GM21737 (cell line): ENCODE data around the gene INO80D.
"Not testable (repeated sequence)": the region's sequence is repeated elsewhere in the genome, so short reads cannot be mapped to it uniquely, and the experiment has no call there.

Experiments used
- ATAC-seq: cut with Tn5 transposase; IDR thresholded peaks from one replicate; pipeline ENCODE4 v1.9.1; 2021; ENCODE audit warnings: mild to moderate bottlenecking, moderate library complexity; ENCODE audit not compliant: unreplicated experiment

The INO80D gene

DNA sequence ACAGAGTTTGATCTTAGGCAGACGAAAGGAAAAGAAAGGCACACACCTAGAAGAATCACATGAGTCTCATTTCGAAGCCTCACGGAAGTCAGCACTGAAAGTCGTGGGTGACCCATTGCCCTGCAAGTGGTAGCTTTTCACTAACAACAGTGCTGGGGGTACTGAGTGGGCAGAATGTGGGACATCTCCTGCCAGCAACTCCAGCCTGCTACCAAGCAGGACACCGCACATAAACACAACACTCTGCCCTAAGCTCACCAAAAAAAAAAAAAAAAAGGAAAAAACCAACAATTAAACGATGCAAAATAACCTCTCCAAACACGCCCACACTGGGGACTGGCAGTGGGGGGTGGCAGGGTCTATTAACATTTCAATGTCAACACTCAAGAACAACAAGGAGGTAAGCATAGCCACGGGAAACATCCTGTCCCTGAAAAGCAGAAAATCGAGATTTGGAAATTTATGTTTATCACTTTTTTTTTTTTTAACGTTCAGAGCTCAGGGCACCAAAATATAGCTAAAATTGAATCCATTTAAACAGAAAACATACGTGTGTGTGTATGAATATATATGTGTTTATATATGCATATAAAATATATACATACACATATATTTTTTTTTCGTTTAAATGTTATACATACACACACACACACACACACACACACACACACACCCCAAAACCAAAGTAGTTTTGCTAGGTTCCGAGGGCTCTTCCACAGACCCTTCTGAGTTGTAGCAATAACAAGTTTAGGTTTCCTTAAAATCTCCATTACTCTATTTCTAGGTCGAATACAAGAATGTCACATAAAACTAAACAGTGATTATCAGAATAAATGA lies 2.2 kb downstream of the INO80D start:
- no peak for ATAC-seq

GRCh38 chr2:206082298-206082843 lies 3.6 kb downstream of the INO80D start:
- no peak for ATAC-seq

GRCh38 chr2:206080927-206081326 lies 5.0 kb downstream of the INO80D start:
- no peak for ATAC-seq

DNA sequence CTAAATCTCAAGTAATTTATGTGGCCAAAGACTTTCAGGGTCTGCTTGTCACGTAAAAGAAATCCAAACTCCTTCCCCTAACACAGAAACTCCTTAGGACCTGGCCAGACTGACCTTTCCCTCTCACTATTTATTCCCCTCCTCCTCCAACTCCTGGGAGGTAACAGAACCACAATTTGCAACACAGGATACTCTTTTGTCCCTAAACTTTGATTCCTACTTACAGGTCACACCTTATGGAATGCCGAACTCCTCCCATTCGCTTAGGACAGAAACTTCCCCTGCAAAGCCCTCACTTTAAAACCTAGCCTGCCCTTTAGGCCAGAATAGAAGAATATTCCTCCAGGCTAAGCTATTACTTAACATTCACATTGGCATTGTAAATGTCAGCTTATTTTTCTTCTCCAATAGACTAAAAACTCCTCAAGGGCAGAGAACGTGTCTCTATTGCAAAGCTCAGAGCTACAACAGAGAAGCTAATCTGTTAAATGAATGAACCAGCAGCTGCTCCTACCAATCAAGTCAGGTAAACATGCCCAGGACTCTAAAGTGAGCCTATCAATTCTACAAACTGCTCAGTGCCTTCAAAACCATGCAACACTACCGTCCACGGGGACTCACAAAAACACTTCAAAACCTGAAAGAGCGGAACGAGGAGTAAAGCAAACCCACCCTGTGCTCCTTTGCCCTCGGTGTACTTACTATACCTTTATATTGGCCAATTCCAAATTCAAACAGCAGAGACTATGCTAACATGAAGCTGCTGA lies 6.1 kb downstream of the INO80D start:
- ATAC-seq, result no peak

DNA sequence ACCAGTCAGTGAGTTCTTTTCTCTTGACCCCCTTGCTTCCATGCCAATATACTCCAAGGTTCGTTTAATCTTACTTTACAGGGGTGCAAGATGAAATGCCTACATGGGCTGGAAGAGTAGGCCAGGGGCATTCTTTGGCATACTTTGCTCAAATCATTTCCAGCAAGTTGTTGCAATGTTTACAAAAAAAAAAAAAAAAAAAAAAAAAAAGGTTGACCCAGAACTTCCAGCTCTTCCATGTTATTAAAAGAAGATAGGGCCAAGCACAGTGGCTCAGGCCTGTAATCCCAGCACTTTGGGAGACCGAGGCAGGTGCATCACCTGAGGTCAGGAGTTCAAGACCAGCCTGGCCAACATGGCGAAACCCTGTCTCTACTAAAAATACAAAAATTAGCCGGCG lies 8.1 kb downstream of the INO80D start:
- not testable (repeated sequence) for ATAC-seq

DNA sequence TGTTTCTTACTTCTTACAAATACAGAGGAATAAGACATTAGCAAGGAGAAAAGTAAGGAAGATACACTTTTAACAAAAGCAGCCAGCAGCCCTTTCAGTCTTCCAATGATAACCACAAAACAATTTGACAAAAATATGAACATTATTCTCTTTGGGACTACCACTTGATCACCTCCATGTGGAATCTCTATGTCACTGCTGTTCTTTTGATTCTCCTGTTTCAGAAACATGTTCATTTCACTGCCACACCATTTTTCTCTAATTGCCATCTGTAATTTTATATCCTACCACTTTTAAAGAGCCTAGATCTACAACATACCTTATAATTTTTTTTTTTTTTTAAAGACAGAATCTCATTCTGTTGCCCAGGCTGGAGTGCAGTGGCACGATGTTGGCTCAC lies 10.9 kb downstream of the INO80D start:
- no peak for ATAC-seq

DNA sequence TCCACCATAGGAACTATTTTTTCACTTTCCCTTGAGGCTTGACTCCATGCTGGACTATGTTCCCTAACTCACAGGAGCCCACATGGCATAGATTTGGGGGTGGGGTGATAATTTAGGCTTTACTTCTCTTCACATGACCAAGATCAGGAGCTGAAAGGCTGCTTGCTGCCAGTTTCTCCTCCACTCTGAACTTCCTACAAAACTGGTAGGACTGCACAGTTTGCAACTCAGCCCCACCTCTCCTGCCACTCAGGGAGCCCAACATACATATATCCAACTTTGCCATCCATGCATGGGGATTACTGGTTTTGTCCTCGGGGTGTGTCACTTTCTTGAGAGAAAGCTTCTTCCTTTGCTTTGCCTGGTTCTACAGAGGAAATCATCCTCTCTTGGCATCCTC lies 14.2 kb downstream of the INO80D start:
- ATAC-seq, result no peak

DNA sequence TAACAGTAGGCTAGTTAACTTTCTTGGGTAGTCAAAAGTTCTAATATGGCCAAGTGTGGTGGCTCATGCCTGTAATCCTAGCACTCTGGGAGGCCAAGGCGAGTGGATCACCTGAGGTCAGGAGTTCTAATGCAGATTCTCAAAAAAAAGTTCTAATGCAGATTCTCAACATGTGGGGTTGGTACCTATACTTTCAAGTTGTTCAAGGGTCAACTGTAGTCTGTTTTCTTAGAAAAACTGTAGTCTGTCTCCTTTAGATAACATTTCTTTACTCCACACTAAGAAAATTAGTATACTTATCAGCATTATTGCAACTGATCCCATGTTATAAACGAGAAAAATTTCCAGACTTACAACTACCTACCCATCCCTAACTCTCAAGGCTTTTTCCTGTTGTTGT lies 16.6 kb downstream of the INO80D start:
- ATAC-seq, result no peak

DNA sequence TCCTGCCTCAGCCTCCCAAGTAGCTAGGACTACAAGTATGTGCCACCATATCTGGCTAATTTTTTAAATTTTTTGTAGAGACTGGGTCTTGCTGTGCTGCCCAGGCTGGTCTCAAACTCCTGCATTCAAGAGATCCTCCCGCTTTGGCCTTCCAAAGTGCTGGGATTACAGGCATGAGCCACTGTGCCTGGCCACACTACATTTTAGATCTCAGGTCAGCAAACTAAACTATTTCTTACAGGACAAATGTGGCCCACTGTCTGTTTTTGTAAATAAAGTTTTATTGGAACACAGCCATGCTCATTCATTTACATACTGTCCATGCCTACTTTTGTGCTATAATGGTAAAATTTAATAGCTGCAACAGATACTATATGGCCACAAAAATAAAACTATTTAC lies 17.8 kb downstream of the INO80D start:
- ATAC-seq, result no peak

- ATAC-seq, result no peak
These were observed 21.9 kb downstream of the INO80D start for GRCh38 chr2:206064077-206064476.

DNA sequence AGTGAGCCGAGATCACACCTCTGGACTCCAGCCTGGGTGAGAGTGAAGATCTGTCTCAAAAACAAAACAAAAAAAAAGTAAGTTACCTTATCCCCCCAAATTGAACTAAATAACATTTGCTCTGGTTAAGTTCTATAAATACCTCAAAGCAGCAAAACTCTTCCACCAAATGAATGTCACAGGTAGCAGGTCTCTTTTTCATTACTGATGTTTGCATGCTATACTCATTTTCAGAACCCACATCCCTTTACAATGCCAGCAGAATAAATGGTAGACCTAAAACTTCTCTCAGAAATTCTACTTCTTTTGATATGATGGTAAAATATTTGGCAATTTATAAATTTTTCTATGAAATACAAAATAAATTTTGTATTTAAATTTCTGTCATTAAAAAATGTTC lies 22.3 kb downstream of the INO80D start:
- ATAC-seq, result no peak

- ATAC-seq, result no peak
These were observed 23.2 kb downstream of the INO80D start for GRCh38 chr2:206062724-206063123.

DNA sequence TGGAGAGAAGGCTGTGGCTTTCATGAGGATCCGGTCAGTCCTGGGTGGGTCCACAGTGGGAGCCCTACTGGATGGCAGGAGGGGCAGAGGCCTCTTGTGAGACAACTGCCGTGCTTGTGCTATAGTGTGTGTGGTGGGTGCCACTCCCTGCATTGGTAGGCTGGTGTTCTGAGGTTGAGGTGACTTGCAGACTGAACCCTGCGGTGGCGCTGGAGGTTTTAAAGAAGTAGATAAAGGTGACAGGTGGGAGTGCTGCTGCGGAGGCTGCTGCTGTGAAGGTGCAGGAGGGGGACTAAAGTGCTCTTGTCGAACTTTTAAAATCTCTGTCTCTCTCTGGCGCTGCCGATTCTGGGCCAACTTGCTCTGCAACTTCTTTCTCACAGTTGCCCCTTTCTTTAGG lies 29.7 kb downstream of the INO80D start:
- ATAC-seq, result no peak

DNA sequence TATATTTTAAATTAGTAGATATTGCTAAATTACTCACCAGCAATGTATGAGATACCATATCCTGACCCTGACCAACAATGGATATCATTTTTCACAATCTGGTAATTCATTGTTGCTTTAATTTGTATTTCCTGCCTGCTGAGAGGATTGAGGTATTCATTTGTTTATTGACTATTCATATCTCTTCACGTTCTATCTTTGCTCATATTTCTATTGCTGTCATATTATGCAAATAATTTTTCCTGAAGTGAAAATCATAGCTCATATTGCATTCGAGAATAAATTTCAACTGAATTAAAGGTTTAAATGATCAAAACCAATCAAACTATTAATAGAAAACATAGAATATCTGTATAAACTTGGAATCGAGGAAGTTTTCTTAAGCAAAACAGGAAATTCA lies 31.0 kb downstream of the INO80D start:
- ATAC-seq, result no peak

DNA sequence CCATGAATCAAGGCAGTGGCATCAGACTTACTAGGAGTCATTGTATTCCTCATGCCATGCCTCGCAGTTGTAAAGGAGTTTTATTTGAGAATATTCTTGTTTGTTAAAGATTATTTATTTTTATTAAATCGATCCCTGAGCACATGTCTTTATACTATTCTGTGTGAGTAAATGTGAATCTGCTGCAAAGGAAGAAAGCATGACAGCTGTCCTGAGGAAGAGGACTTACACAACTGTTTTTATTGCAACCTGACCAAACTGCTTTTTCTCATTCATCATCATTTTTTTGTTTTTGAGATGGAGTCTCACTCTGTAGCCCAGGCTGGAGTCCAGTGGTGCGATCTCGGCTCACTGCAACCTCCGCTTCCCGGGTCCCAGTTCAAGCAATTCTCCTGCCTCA lies 34.1 kb downstream of the INO80D start:
- no peak for ATAC-seq

- no peak for ATAC-seq
These were observed 36.6 kb downstream of the INO80D start for GRCh38 chr2:206049392-206049791.

- ATAC-seq, result no peak
These were observed 40.7 kb downstream of the INO80D start for GRCh38 chr2:206045251-206045650.

GRCh38 chr2:206040525-206040924 lies 45.4 kb downstream of the INO80D start:
- no peak for ATAC-seq

GRCh38 chr2:206035393-206035792 lies 50.6 kb downstream of the INO80D start:
- not testable (repeated sequence) for ATAC-seq

GRCh38 chr2:206033452-206033851 lies 52.5 kb downstream of the INO80D start:
- not testable (repeated sequence) for ATAC-seq

GRCh38 chr2:206031950-206032567 lies 53.9 kb downstream of the INO80D start:
- no peak for ATAC-seq
